ENCODE data around the gene HLCS.

The HLCS gene

DNA sequence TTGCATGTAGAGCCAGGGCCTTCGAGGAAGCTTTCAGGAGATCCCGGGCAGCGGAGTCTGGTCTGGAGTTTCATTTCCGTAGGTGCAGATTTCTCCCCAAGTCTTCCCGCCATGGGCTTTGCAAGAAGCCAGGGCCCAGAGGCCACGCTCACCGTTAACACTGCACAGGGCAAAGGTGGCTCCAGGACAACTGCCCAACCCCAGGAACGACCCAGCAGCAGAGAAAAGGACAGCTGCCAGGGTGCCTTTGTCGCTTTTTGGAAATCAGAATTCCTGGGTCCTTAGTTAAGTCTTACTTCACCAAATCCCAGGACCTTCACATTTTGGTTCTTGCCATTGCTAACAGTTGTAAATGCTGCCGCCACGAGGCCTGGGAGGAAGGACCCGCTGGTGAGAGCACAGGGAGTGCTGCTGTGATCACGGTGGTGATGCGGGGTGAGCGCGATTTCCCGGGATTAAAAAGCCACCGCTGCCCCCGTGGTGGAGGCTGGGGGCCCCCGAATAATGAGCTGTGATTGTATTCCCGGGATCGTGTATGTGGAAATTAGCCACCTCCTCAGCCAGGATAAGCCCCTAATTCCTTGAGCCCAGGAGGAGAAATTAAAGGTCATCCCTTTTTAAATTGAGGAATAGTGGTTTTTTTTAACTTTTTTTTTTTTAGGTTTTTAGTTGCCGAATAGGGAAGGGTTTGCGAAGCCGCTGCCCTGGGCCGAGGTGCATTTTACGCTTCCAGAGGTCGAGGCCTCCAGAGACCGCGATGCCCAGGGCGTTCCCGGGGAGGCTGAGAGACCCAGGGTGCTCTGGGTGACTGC, 259.3 kb downstream of the HLCS start:
- DNase-seq = peak in 2 of 51 donors; percentile 2 to 9

DNA sequence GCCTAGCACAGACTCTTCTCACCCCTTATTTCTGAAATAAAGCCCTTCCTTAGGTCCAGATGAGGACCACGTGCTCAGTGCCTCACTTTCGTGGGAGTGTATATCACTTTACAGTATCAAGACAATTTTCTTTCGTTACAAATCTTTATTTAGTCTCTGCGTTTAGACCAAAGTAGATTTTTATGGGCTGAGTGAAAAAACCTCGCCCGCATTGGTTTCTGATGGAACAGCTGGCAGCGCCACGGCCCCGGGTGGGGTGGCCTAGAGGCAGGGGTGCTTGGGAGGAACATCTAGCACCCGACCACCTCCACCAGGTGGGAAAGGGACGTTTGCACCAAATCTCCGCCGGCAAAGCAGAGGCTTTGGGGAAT, 260.0 kb downstream of the HLCS start:
- no peak for DNase-seq

DNA sequence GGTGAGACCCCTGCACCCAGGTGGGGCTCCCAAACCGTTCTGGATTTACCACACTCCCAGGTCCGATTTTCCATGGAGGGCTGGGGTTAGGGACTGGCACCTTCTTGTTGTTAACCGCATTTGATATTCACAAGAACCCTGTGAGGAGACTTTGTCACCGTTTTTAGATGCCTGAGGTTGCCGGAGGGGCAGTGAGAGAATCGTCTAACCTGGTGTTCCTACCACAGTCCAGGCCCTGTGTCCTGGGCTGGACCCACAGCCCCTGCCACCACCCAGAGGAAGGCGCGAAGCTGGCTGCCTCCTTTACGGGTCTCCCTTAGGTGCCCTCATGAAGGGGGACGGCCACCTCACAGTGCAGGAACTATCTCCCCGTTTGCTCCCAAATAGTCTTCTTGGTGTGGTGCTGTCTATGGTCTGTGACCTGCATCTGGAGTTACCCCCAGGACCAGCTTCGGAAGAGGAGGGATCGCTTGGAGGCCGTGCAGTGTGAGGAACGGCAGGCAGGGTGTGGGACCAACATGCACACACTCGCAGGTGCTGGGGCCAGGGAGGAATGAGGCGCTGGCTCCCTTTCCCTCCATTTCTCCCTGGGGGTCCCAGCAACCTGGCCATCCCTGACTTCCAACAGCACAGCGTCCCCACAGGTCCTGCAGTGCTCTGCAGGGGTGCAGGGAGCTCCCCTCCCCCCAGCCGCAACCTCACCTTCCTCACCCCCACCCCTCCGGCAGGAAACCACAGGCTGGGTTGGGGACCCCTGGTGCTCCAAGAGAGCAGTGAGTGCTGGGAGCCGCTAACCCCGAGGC, 260.6 kb downstream of the HLCS start:
- no peak for DNase-seq

DNA sequence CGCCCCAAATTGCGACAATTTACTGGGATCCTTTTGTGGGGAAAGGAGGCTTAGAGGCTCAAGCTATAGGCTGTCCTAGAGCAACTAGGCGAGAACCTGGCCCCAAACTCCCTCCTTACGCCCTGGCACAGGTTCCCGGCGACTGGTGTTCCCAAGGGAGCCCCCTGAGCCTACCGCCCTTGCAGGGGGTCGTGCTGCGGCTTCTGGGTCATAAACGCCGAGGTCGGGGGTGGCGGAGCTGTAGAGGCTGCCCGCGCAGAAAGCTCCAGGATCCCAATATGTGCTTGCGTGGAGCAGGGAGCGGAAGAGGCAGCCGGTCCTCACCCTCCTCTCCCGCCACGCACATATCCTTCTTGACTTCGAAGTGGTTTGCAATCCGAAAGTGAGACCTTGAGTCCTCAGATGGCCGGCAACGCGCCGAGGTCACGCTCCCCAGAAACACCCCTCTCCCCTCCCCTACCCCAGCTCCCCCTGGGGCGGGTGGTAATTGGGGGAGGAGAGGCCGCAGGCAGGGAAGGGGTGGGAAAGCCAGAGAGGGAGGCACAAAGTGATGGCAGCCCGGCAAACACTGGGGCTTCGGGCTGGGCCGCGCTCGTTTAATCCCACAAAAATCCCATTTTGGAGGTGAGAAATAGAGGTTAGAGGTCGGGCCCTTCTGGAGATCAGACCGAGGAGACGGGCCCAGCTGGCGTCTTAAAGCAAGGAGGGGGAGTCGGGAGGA, 261.4 kb downstream of the HLCS start:
- DNase-seq = no peak

DNA sequence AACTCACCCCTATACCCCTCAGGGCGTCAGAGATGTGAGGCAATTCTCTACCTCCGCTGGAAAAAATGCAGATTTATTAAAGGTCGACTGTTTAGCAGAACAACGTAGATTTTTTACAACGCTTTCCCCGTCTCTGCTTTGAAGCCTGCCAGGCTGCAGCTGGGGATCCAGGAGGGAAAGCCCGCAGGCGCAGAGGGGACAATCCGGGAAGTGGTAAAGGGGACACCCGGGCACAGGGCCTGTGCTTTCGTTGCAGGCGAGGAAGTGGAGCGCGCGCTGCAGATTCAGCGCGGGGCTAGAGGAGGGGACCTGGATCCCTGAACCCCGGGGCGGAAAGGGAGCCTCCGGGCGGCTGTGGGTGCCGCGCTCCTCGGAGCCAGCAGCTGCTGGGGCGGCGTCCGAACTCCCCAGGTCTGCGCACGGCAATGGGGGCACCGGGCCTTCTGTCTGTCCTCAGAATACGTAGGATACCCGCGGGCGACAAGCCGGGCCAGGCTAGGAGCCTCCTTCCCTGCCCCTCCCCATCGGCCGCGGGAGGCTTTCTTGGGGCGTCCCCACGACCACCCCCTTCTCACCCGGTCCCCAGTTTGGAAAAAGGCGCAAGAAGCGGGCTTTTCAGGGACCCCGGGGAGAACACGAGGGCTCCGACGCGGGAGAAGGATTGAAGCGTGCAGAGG, 262.1 kb downstream of the HLCS start:
- DNase-seq = no peak

DNA sequence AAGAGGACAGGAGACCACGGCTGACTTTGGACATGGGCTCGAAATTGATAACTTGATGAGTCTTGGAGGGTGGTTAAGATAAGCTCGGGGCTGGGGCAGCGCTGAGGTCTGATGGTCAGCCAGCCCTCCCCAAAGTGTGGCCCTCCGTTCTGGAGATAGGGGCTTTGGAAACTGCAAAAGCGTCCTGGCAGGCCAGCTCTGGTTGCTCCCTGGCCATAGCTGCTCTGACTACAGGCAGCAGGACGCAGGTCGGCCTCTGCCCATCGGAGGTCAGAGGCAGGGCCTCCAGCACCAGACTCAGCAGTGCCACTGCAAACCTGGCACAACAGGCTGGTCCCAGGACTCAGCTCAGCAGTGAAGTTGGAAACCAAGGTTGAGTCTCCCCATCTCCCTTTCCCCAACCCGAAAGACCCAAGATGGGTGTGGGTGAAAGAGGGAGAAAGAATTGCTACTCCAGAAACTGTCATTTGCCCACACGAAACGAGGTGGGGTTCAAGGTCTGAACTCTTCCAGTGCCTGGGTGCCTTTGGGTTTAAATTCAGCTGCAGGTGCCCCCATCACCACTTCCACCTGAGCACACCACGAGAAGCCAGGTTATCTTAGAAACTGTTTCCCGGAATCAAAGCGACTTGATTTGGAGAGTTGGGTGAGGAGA, 262.7 kb downstream of the HLCS start:
- no peak for DNase-seq

DNA sequence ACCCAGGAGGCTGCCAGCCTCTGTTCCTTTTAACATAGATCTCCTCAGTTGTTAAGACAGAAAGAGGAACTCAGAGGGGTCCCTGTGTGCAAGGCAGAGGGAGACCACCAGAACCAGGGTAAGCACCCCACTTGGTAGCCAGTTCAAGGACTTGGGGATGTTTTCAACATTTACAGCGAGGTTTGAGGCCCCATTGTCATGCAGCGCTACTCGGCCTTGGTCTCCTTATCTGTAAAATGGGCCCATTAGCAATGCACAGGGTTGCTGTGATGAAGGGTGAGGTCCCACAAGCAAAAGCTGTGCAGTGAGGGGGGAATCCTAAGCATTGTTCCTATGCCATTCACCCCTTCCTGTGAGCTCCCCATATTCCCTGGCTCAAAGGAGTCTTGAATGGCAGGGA, 263.3 kb downstream of the HLCS start:
- no peak for DNase-seq

DNA sequence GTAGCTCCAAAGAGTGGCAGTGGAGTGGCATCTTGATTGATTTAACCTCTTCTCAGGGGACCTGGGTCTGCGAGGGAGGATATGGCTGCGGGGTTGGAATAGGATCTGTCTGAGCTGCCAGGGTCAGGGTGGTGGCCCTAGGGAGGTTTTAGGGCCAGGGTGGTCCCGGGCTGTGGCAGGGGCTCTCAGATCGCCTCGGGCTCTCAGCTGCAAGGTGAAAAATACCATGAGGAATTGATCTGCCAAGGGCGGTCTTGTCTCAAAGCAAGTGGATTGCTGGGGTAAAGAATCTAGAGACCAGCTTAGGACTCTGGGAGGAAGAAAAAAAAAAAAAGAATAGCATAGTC, 263.9 kb downstream of the HLCS start:
- DNase-seq = no peak

DNA sequence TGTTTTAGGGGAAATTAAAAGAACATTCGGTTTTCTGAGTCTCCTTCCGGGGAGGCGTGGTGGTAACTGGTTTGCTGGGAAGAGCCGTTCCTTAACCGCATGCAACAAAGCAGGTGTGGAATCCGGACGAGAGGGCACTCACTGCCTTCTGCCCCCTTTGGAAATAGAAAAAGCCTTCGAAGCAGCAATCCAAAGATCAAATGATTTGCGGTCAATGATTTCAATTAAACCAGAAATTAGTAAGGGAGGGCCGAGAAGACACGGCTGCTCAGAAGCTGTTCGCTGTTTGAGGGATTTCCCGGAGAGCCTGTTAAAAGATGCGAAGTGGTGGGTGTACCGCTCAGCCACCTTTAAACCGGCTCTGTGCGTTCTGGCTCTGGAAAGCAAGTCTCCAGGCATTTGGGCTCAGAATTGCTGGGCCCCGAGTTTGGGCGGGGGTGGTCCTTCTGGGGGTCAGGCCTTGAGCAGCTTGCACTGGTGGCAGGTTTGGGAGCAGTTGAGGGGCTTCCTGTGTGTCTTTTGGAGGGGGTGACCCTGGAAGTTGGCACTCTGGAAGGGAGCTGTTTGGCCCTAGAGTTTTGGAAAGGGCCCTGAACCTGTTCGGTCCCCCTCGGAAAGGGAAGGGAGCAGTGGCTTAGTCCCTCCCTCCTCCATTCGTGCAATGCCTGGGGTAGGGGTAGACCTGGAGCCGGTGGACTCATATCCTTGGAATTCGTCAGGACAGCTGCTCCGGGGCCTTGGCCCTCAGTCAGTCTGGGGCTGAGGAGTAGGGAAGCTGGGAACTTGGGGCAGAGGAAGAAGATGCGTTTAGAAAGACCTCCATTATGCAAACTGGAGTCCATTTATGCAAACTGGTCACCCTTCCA, 264.5 kb downstream of the HLCS start:
- DNase-seq = no peak

DNA sequence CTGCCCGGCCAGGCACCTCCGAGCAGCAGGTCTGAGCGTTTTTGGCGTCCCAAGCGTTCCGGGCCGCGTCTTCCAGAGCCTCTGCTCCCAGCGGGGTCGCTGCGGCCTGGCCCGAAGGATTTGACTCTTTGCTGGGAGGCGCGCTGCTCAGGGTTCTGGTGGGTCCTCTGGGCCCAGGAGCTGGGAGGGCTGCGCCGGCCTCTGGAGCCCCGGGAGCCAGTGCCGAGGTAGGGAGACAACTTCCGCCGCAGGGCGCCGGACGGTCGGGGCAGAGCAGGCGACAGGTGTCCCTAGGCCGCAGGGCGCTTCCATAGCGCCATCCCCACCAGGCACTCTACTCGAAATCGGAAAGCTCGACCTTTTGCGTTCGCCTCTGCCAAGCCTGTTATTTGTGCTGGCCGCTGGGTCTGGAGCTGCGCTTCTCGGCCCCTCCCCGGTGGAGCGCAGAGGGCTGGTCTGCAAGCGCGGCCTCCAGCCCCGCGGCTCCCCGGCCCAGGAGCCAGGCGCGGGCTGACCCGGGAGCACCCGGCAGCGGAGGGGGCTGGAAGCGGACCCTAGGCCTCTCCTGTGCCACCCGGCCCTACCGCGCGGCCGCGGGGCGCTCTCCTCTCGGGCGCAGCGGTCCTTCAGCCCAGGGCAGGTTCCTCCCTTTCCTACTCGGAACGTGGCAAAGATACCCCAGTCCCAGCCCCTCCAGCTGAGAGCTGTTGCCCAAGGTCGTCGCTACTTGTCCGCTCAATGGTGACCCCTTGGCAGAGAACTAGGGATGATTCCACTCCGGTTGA, 265.3 kb downstream of the HLCS start:
- DNase-seq = no peak

All from hypothalamus (tissue), 51 donors.